GM23338 (cell line): ENCODE results near the gene EXOC7. TPM values are rescaled to one million over a fixed set of nuclear protein-coding genes. Genes with fewer than 3 reads are reported as not detected.

Experiments
- microRNA-seq: library from miRNA; unstranded; fragments of <30 nt; microRNA quantifications from one replicate; pipeline ENCODE4, GENCODE V29; 2017
- polyA plus RNA-seq: library from polyadenylated mRNA; unstranded; fragments of >200 nt; fragmentation: Nextera tagmentation; extraction: Ambion mirVana; gene quantifications from 2 replicates; pipeline ENCODE4 v1.2.1, GENCODE V29; 2016
- small RNA-seq: library from RNA; depleted of rRNA; stranded (forward); fragments of <200 nt; gene quantifications from one replicate; pipeline ENCODE3, GENCODE V24; 2014; ENCODE audit warnings: low replicate concordance
- total RNA-seq: library from RNA; depleted of rRNA; stranded (reverse); fragments of >200 nt; shearing (Covaris generic); gene quantifications from 2 replicates; pipeline ENCODE4 v1.2.3, GENCODE V29; 2014; rRNA removed

The EXOC7 gene
- total and polyA plus RNA-seq, 2 experiments from 2014 or later = 75.4 to 77.4 TPM

Small RNAs within 50 kb of the gene (microRNA-seq; reads per million reads assigned to microRNA genes)
- not detected for gene MIR6868

Small RNAs within 50 kb of the gene (small RNA-seq; reads per million reads assigned to genes)
- not detected for gene MIR6868

Other genes starting within 250 kb of the EXOC7 start
- 34.9 and 36.2 TPM in 2 replicates for gene WBP2, start 248.5 kb downstream of the EXOC7 start, total RNA-seq
- gene WBP2, start 248.5 kb downstream of the EXOC7 start, polyA plus RNA-seq = 59.5 and 63.5 TPM in 2 replicates
- gene TRIM47, start 225.2 kb downstream of the EXOC7 start, total RNA-seq = 9.9 and 12.5 TPM in 2 replicates
- 7.2 TPM in 2 replicates for gene TRIM47, start 225.2 kb downstream of the EXOC7 start, polyA plus RNA-seq
- gene TRIM65, start 206.8 kb downstream of the EXOC7 start, total RNA-seq = 53.8 and 54.0 TPM in 2 replicates
- gene TRIM65, start 206.8 kb downstream of the EXOC7 start, polyA plus RNA-seq = 13.8 and 15.0 TPM in 2 replicates
- gene MRPL38, start 198.9 kb downstream of the EXOC7 start, total RNA-seq = 47.2 and 63.6 TPM in 2 replicates
- 86.7 and 90.0 TPM in 2 replicates for gene MRPL38, start 198.9 kb downstream of the EXOC7 start, polyA plus RNA-seq
- gene FBF1, start 162.7 kb downstream of the EXOC7 start, total RNA-seq = 11.8 and 17.4 TPM in 2 replicates
- 8.8 and 9.7 TPM in 2 replicates for gene FBF1, start 162.7 kb downstream of the EXOC7 start, polyA plus RNA-seq
- gene ACOX1, start 124.6 kb downstream of the EXOC7 start, total RNA-seq = 32.8 and 32.9 TPM in 2 replicates
- gene ACOX1, start 124.6 kb downstream of the EXOC7 start, polyA plus RNA-seq = 11.9 and 12.8 TPM in 2 replicates
- 11.3 TPM in 2 replicates for gene TEN1, start 124.5 kb downstream of the EXOC7 start, total RNA-seq
- gene TEN1, start 124.5 kb downstream of the EXOC7 start, polyA plus RNA-seq = 13.2 and 14.1 TPM in 2 replicates
- 5.9 and 10.2 TPM in 2 replicates for gene CDK3, start 102.9 kb downstream of the EXOC7 start, total RNA-seq
- 7.8 and 7.9 TPM in 2 replicates for gene CDK3, start 102.9 kb downstream of the EXOC7 start, polyA plus RNA-seq
- 0.62 and 1.3 TPM in 2 replicates for gene EVPL, start 76.5 kb downstream of the EXOC7 start, total RNA-seq
- gene EVPL, start 76.5 kb downstream of the EXOC7 start, polyA plus RNA-seq = 0.47 and 0.59 TPM in 2 replicates
- gene SRP68, start 31.3 kb downstream of the EXOC7 start, total RNA-seq = 60.3 and 62.8 TPM in 2 replicates
- 30.7 and 34.2 TPM in 2 replicates for gene SRP68, start 31.3 kb downstream of the EXOC7 start, polyA plus RNA-seq
- gene GALR2, start 29.0 kb downstream of the EXOC7 start, total RNA-seq = 0.70 and 2.2 TPM in 2 replicates
- gene GALR2, start 29.0 kb downstream of the EXOC7 start, polyA plus RNA-seq = 0.50 and 0.80 TPM in 2 replicates
- not detected in 2 replicates for gene ZACN, start 24.6 kb downstream of the EXOC7 start, total RNA-seq
- gene ZACN, start 24.6 kb downstream of the EXOC7 start, polyA plus RNA-seq = 0.47 and 0.82 TPM in 2 replicates
- gene FOXJ1, start 37.5 kb upstream of the EXOC7 start, total RNA-seq = 8.7 and 12.3 TPM in 2 replicates
- gene FOXJ1, start 37.5 kb upstream of the EXOC7 start, polyA plus RNA-seq = 2.3 and 2.8 TPM in 2 replicates
- 11.7 and 13.8 TPM in 2 replicates for gene RNF157, start 136.7 kb upstream of the EXOC7 start, total RNA-seq
- 7.8 and 8.5 TPM in 2 replicates for gene RNF157, start 136.7 kb upstream of the EXOC7 start, polyA plus RNA-seq
- gene UBALD2, start 161.6 kb upstream of the EXOC7 start, total RNA-seq = 3.1 and 3.5 TPM in 2 replicates
- 2.2 and 3.3 TPM in 2 replicates for gene UBALD2, start 161.6 kb upstream of the EXOC7 start, polyA plus RNA-seq
- gene QRICH2, start 204.5 kb upstream of the EXOC7 start, total RNA-seq = 3.7 and 4.0 TPM in 2 replicates
- gene QRICH2, start 204.5 kb upstream of the EXOC7 start, polyA plus RNA-seq = 1.1 and 2.2 TPM in 2 replicates